PFSK-1 (cell line): ENCODE measurements around the gene ARHGAP44.

Source experiments
- FOXP2 ChIP-seq: optimal IDR thresholded peaks from 2 replicates; pipeline ENCODE3; 2011; ENCODE audit warnings: borderline replicate concordance, control low read depth, inconsistent platforms; ENCODE audit not compliant: insufficient read depth; ENCODE audit errors: extremely low read length, extremely low read depth
- POLR2AphosphoS5 ChIP-seq: IDR thresholded peaks from 2 replicates; pipeline ENCODE4 v1.6.1; 2012; ENCODE audit warnings: low read depth, mild to moderate bottlenecking, control low read depth, low read length, moderate library complexity
- SIN3A ChIP-seq: IDR thresholded peaks from 2 replicates; pipeline ENCODE4 v1.6.1; 2012; ENCODE audit warnings: mild to moderate bottlenecking, low read length, moderate library complexity, borderline replicate concordance; ENCODE audit not compliant: insufficient read depth
- TAF1 ChIP-seq: IDR thresholded peaks from 2 replicates; pipeline ENCODE4 v1.6.1; 2012; ENCODE audit warnings: low read length, control low read depth, borderline replicate concordance; ENCODE audit not compliant: insufficient read depth
- TF ChIP-seq, protein P1 (sequence below), 2 experiments: IDR thresholded peaks; 2 replicates each; pipeline versions ENCODE4 v1.6.1 to v1.8.0; 2011 to 2012; ENCODE audit warnings: low read depth in 2 of 2, low read length in 2 of 2, control low read depth in 1 of 2, inconsistent platforms in 1 of 2, mild to moderate bottlenecking in 1 of 2, moderate library complexity in 1 of 2; ENCODE audit not compliant: insufficient read depth in 1 of 2

Gene ARHGAP44

DNA sequence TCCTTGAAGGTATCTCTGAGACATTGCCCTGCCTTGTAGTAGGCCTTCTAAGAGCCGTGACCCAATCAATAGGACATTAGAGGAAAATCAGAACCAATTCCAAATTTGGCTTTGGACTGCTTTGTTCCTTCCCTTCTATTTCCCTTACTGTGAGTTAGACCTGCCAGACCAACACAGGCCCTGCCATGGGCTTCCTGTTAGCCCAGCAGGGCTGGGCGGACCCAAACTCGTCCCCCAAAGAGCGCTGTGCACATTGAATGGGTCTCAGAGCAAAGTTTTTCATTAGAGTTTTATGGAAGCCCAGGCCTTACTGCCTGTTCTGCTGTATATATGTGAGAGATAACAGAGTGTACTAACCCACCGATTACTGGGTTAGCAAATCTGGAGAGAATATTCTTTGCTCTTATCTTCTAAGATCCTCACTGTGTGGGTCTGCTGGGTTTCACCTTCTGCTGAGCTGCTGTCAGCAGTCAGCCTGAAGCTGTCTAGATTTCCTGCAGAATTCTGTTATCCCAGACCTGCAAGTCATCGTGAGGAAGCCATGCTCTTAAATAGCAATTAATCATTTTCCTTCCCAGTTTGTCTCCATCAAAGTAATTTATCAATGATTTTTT, 5.7 kb downstream of the ARHGAP44 start:
- TF ChIP-seq, protein P1, sequence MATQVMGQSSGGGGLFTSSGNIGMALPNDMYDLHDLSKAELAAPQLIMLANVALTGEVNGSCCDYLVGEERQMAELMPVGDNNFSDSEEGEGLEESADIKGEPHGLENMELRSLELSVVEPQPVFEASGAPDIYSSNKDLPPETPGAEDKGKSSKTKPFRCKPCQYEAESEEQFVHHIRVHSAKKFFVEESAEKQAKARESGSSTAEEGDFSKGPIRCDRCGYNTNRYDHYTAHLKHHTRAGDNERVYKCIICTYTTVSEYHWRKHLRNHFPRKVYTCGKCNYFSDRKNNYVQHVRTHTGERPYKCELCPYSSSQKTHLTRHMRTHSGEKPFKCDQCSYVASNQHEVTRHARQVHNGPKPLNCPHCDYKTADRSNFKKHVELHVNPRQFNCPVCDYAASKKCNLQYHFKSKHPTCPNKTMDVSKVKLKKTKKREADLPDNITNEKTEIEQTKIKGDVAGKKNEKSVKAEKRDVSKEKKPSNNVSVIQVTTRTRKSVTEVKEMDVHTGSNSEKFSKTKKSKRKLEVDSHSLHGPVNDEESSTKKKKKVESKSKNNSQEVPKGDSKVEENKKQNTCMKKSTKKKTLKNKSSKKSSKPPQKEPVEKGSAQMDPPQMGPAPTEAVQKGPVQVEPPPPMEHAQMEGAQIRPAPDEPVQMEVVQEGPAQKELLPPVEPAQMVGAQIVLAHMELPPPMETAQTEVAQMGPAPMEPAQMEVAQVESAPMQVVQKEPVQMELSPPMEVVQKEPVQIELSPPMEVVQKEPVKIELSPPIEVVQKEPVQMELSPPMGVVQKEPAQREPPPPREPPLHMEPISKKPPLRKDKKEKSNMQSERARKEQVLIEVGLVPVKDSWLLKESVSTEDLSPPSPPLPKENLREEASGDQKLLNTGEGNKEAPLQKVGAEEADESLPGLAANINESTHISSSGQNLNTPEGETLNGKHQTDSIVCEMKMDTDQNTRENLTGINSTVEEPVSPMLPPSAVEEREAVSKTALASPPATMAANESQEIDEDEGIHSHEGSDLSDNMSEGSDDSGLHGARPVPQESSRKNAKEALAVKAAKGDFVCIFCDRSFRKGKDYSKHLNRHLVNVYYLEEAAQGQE (IDR thresholded peaks at IDR 0.05; ENCODE audit: insufficient read depth in 1 of 2, low read depth in 2 of 2, low read length in 2 of 2) = no peak
- TF ChIP-seq FOXP2 = no peak
- TF ChIP-seq TAF1 = no peak
- TF ChIP-seq SIN3A = no peak
- TF ChIP-seq POLR2AphosphoS5 = no peak

DNA sequence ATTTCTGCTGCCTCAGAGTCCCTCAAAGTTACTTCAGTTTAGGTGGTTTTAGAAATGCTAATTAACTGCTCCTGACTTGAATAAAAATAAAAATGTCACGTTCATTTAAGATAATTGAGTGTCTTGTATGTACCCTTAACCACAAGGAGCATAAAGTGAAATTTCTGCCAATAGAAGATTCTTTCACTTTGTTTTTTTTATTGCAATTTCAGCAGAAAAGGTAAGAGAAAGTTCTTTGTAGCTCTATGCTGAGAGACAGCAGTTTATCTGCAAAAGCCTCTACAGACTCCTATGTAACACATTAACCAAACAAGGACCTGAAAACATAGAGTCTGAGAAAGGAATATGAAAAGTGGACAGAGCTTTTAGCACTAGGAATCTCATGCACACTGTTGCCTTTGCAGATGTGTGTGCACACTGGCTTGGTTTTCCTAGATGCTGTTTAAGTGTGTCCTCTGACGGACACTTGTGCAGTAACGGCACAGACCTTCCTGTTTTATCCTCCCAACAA, 11.6 kb downstream of the ARHGAP44 start:
- no peak for TF ChIP-seq SIN3A
- TF ChIP-seq, protein P1 (IDR thresholded peaks at IDR 0.05; ENCODE audit: insufficient read depth in 1 of 2, low read depth in 2 of 2, low read length in 2 of 2) = no peak
- no peak for TF ChIP-seq POLR2AphosphoS5
- TF ChIP-seq TAF1 = no peak
- no peak for TF ChIP-seq FOXP2

DNA sequence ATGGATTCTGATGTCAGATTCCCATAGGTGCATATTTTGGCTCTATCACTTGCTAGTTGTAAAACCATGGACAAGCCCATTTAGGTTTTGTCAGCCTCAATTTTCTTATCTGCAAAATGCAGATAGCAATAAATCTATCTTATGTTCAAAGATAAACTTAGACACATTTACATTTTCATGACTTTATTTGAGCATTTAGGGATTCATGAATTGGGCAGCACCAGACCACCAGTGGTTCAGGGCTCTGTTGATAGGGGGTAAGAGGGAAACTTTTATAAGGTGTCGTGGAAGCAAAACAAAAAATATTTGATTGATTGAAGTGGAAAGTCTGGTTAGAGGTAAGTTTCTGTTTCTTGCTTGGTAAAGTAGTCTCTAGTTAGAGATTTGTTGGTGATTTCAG, 17.3 kb downstream of the ARHGAP44 start:
- TF ChIP-seq, protein P1 (IDR thresholded peaks at IDR 0.05; ENCODE audit: insufficient read depth in 1 of 2, low read depth in 2 of 2, low read length in 2 of 2) = no peak
- TF ChIP-seq SIN3A = no peak
- no peak for TF ChIP-seq TAF1
- no peak for TF ChIP-seq POLR2AphosphoS5
- no peak for TF ChIP-seq FOXP2

DNA sequence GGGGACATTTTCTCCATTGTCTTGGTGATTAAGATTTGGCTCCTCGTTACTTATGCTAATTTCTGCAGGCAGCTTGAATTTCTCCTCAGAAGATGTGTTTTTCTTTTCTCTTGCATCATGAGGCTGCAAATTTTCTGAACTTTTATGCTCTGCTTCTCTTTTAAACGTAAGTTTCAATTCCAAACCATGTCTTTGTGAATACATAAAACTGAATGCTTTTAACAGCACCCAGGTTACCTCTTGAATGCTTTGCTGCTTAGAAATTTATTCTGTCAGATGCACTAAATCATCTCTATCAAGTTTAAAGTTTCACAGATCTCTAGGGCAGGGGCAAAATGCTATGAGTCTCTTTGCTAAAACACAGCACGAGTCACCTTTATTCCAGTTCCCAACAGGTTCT, 19.4 kb downstream of the ARHGAP44 start:
- TF ChIP-seq SIN3A = no peak
- no peak for TF ChIP-seq TAF1
- TF ChIP-seq FOXP2 = no peak
- TF ChIP-seq, protein P1 (IDR thresholded peaks at IDR 0.05; ENCODE audit: insufficient read depth in 1 of 2, low read depth in 2 of 2, low read length in 2 of 2) = no peak
- no peak for TF ChIP-seq POLR2AphosphoS5
